Measurements from ENCODE around the gene HIF3A. TPM values are rescaled to one million over a fixed set of nuclear protein-coding genes. Genes with fewer than 3 reads are reported as not detected.

Gene HIF3A
- total and polyA plus RNA-seq, 9 of the 15 experiments (the other 6 are each of a cell fraction or from before 2014, with no cell fraction given): 0.29 TPM; not detected in 8

DNA sequence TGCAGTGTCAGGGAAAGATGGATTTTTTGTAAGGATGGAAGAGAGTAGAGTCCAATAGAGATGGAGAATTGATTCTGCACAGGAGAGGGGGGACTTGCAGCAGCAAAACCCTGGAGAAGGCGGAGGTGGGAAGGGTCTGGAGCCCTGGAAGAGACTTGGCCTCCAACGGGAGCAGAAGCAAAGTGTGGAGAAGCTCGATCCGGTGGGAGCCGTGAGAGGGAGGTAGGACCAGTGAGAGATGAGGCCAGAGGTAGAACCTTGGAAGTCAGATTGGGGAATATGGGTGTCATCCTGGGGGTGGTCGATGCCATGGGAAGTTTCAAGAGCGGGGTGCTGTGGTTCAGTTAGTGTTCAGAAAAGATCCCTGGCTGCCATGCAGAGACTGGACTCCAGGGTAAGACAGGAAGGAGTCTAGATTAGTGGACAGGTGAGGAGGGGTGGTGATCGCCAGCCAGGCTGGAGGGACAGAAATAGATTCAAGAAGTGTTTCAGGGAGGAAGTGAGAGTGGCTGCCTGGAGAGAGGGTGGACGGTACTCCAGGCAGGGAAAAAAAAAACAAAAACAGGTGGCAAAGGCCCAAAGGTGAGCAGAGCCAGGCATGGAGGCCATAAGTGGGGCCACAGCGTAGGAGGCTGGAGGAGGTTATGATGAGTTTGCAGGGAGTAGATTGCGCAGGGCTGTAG lies 52.6 kb downstream of the HIF3A start:
- Histone ChIP-seq H3K79me2 (ENCODE audit: control insufficient read depth, insufficient read depth, low read length) (peaks cover 60% of the 10 kb centered on the region), H3K36me3 (ENCODE audit: control insufficient read depth, insufficient read depth, low read length) (peaks cover 53% of the 10 kb centered on the region), H3K9me1 (ENCODE audit: control insufficient read depth, insufficient read depth, low read length) (peaks cover 3% of the 10 kb centered on the region), H3K4me3 (no peak overlapping the region), H3K9ac (ENCODE audit: insufficient read depth in 1 of 2, low read depth in 2 of 2, low read length in 2 of 2) (peak overlapping the region in 1 of 2 experiments; percentile 79; a peak in 1 of 4 replicates), H2AFZ (ENCODE audit: low read depth, low read length) (no peak overlapping the region), H4K20me1 (replicated peaks; ENCODE audit: control insufficient read depth, insufficient read depth, low read length) (peaks cover 10% of the 10 kb centered on the region; the same call in 1 of the 2 replicates), H3K27me3 (ENCODE audit: control insufficient read depth in 2 of 2, insufficient read depth in 2 of 2, low read length in 2 of 2) (no peaks in the 10 kb centered on the region), H3K4me2 (ENCODE audit: insufficient read depth, low read length) (no peak overlapping the region; the same call in 1 of the 2 replicates), H3K27ac (ENCODE audit: extremely low read depth, low read depth, low read length) (no peak overlapping the region; the same call in 2 of the 3 replicates), H3K9me3 (replicated peaks; ENCODE audit: control insufficient read depth, insufficient read depth, low read depth, low read length) (no peaks in the 10 kb centered on the region), H3K4me1 (replicated peaks in 1 of 2; ENCODE audit: control insufficient read depth in 2 of 2, insufficient read depth in 2 of 2, low read length in 2 of 2) (peaks cover 25 to 40% of the 10 kb centered on the region in 2 experiments; a peak in 4 of 5 replicates)
- 79% methylated on average over 9 of the region's 11 CpGs for WGBS (ENCODE audit: insufficient coverage, low coverage, missing lambda C conversion rate)
- intact Hi-C loops (cut with micrococcal nuclease) (no loop called here), in situ Hi-C loops (cut with MboI) (no loop called here)
- ChIA-PET POLR2A (interaction anchor here (0.6 kb wide), 1 partner anchor 62 kb away, joined by 3 read pairs; no protein-coding TSS in a partner anchor), CTCF (ENCODE audit: low intra/inter-chr PET ratio) (no interaction called here)
- no TSS peak for BruUV-seq (replicated peaks)
- no peak for FAIRE-seq
- ATAC-seq: no peak
- DNase-seq (ENCODE audit: extremely low read depth in 1 of 4, low spot score in 3 of 4): peak in 1 of 4 experiments; percentile 23
- TF ChIP-seq ZNF77 (CRISPR knock-in tag; IDR thresholded peaks at IDR 0.05) (no peak), MIER1 (IDR thresholded peaks at IDR 0.05; ENCODE audit: low read depth) (no peak), LCOR (CRISPR knock-in tag; IDR thresholded peaks at IDR 0.05) (no peak), NONO (IDR thresholded peaks at IDR 0.05; ENCODE audit: low read depth in 2 of 2, low read length in 1 of 2) (no peak), ZNF655 (CRISPR knock-in tag; IDR thresholded peaks at IDR 0.05) (no peak), CBFB (CRISPR knock-in tag; IDR thresholded peaks at IDR 0.05) (no peak), EGR1 (conservative IDR thresholded peaks at IDR 0.05) (0 out of 2 replicates have a peak, but pooled peaks have one; percentile 9), IRF1 (CRISPR knock-in tag; IDR thresholded peaks at IDR 0.05; ENCODE audit: borderline replicate concordance) (no peak), MECOM (CRISPR knock-in tag; IDR thresholded peaks at IDR 0.05) (no peak), MYBL2 (IDR thresholded peaks at IDR 0.05; ENCODE audit: low read depth) (no peak), MYBL2 (CRISPR knock-in tag; IDR thresholded peaks at IDR 0.05; ENCODE audit: borderline replicate concordance) (no peak), SPI1 (IDR thresholded peaks at IDR 0.05; ENCODE audit: borderline replicate concordance, low read depth, low read length) (peak; percentile 37; the same call in 1 of the 2 replicates), THAP12 (CRISPR knock-in tag; IDR thresholded peaks at IDR 0.05) (no peak), SIN3A (IDR thresholded peaks at IDR 0.05; ENCODE audit: borderline replicate concordance in 2 of 2, control insufficient read depth in 1 of 2, low read depth in 2 of 2, low read length in 2 of 2) (no peak), ZSCAN29 (IDR thresholded peaks at IDR 0.05) (no peak)
- TF ChIP-seq, protein P1, sequence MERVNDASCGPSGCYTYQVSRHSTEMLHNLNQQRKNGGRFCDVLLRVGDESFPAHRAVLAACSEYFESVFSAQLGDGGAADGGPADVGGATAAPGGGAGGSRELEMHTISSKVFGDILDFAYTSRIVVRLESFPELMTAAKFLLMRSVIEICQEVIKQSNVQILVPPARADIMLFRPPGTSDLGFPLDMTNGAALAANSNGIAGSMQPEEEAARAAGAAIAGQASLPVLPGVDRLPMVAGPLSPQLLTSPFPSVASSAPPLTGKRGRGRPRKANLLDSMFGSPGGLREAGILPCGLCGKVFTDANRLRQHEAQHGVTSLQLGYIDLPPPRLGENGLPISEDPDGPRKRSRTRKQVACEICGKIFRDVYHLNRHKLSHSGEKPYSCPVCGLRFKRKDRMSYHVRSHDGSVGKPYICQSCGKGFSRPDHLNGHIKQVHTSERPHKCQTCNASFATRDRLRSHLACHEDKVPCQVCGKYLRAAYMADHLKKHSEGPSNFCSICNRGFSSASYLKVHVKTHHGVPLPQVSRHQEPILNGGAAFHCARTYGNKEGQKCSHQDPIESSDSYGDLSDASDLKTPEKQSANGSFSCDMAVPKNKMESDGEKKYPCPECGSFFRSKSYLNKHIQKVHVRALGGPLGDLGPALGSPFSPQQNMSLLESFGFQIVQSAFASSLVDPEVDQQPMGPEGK (CRISPR knock-in tag; IDR thresholded peaks at IDR 0.05; ENCODE audit: borderline replicate concordance): no peak
